Measurements from ENCODE around the gene GALNT2. TPM values are rescaled to one million over a fixed set of nuclear protein-coding genes. Genes with fewer than 3 reads are reported as not detected.

Gene GALNT2
- polyA plus RNA-seq, 1 of the 3 experiments (the other 2 are of a cell fraction), result 118 TPM

DNA sequence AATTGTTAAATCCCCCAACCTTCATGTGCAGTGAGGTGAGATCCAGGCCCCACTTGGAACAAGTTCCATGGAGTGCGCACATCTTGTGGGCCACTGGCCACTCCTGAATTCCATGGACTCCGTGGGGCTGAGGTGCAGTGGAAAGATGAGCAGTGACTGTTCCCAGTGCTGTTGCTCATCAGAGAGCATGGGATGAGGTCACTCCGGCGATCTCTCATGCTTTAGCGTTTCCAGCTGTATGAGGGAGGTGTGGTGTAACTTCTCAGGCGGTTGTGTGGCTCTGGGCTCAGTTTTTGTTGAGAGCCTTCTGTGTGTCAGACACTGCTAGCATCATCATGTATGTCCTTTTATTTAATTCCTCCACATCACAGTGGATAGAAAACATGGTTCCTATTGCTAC, 96.2 kb downstream of the GALNT2 start:
- Histone ChIP-seq H4K20me1 (ENCODE audit: insufficient read depth) (peaks cover 43% of the 10 kb centered on the region), H3K79me2 (ENCODE audit: insufficient read depth) (peaks cover 72% of the 10 kb centered on the region; the same call in 1 of the 2 replicates), H3K36me3 (replicated peaks in 1 of 2; ENCODE audit: control insufficient read depth in 1 of 2, insufficient read depth in 2 of 2, low read length in 1 of 2) (peaks cover 0 to 3% of the 10 kb centered on the region in 2 experiments), H3K4me2 (no peak overlapping the region), H3K9me2 (no peaks in the 10 kb centered on the region), H3K4me1 (ENCODE audit: control insufficient read depth in 1 of 2, insufficient read depth in 2 of 2, low read depth in 1 of 2, low read length in 1 of 2) (peaks cover 0 to 10% of the 10 kb centered on the region in 2 experiments; a peak in 1 of 4 replicates), H3K27me3 (ENCODE audit: insufficient read depth) (no peaks in the 10 kb centered on the region), H3K9me3 (no peaks in the 10 kb centered on the region), H3K9ac (no peak overlapping the region), H3K4me3 (ENCODE audit: low read depth in 2 of 2, low read length in 1 of 2) (no peak overlapping the region), H2AFZ (ENCODE audit: low read depth) (no peak overlapping the region), H3F3A (replicated peaks; ENCODE audit: insufficient read depth) (no peaks in the 10 kb centered on the region), H3K27ac (ENCODE audit: low read depth in 2 of 2, low read length in 1 of 2) (no peak overlapping the region)
- 87% methylated on average over 6 of the region's 6 CpGs for WGBS (ENCODE audit: low lambda C conversion rate)
- ChIA-PET POLR2A (no interaction called here), CTCF (interaction anchor here (1.1 to 1.3 kb wide), 2 partner anchors 49 to 502 kb away, joined by 3 to 7 read pairs; no protein-coding TSS in a partner anchor)
- DNase-seq, result no peak
- TF ChIP-seq, protein P1, sequence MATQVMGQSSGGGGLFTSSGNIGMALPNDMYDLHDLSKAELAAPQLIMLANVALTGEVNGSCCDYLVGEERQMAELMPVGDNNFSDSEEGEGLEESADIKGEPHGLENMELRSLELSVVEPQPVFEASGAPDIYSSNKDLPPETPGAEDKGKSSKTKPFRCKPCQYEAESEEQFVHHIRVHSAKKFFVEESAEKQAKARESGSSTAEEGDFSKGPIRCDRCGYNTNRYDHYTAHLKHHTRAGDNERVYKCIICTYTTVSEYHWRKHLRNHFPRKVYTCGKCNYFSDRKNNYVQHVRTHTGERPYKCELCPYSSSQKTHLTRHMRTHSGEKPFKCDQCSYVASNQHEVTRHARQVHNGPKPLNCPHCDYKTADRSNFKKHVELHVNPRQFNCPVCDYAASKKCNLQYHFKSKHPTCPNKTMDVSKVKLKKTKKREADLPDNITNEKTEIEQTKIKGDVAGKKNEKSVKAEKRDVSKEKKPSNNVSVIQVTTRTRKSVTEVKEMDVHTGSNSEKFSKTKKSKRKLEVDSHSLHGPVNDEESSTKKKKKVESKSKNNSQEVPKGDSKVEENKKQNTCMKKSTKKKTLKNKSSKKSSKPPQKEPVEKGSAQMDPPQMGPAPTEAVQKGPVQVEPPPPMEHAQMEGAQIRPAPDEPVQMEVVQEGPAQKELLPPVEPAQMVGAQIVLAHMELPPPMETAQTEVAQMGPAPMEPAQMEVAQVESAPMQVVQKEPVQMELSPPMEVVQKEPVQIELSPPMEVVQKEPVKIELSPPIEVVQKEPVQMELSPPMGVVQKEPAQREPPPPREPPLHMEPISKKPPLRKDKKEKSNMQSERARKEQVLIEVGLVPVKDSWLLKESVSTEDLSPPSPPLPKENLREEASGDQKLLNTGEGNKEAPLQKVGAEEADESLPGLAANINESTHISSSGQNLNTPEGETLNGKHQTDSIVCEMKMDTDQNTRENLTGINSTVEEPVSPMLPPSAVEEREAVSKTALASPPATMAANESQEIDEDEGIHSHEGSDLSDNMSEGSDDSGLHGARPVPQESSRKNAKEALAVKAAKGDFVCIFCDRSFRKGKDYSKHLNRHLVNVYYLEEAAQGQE (IDR thresholded peaks at IDR 0.05; ENCODE audit: low read depth, low read length), result no peak
- no peak for TF ChIP-seq CHD2 (IDR thresholded peaks at IDR 0.05; ENCODE audit: low read length, partially characterized antibody)

DNA sequence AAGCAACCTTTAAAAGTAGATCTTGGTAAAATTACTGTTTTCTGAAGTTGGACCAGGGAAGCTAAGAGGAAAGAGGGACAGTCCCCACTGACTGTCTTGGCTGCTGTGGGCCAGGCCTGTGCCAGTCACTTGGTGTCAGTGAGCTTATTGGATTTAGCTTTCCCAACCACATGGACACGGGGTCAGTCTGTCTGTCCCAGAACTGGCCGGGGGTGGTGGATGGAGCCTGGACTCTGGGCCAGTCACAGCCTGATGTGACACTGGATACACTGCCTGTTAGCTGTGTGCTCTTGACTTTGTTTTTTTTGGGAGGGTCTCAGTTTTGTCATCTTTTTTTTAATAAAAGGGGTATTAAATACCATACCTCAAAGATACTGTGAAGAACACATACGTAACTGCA, 96.7 kb downstream of the GALNT2 start:
- H3K27ac ChIP-seq (ENCODE audit: low read depth in 2 of 2, low read length in 1 of 2), result no peak overlapping the region
- no peaks in the 10 kb centered on the region for H3F3A ChIP-seq (replicated peaks; ENCODE audit: insufficient read depth)
- no peaks in the 10 kb centered on the region for H3K9me3 ChIP-seq
- H3K27me3 ChIP-seq (ENCODE audit: insufficient read depth), result no peaks in the 10 kb centered on the region
- H3K9ac ChIP-seq, result no peak overlapping the region
- peaks cover 0 to 5% of the 10 kb centered on the region in 2 experiments; a peak in 1 of 4 replicates for H3K4me1 ChIP-seq (ENCODE audit: control insufficient read depth in 1 of 2, insufficient read depth in 2 of 2, low read depth in 1 of 2, low read length in 1 of 2)
- WGBS (ENCODE audit: low lambda C conversion rate), result 100% methylated on average over 3 of the region's 3 CpGs
- H2AFZ ChIP-seq (ENCODE audit: low read depth), result no peak overlapping the region
- ChIA-PET POLR2A (no interaction called here), CTCF (interaction anchor here (1.1 to 1.3 kb wide), 2 partner anchors 50 to 503 kb away, joined by 3 to 7 read pairs; no protein-coding TSS in a partner anchor)
- H3K79me2 ChIP-seq (ENCODE audit: insufficient read depth), result peaks cover 76% of the 10 kb centered on the region; the same call in 1 of the 2 replicates
- DNase-seq, result no peak
- H3K36me3 ChIP-seq (replicated peaks in 1 of 2; ENCODE audit: control insufficient read depth in 1 of 2, insufficient read depth in 2 of 2, low read length in 1 of 2), result peaks cover 0 to 3% of the 10 kb centered on the region in 2 experiments
- H4K20me1 ChIP-seq (ENCODE audit: insufficient read depth), result peaks cover 46% of the 10 kb centered on the region
- H3K4me2 ChIP-seq, result no peak overlapping the region
- no peak overlapping the region for H3K4me3 ChIP-seq (ENCODE audit: low read depth in 2 of 2, low read length in 1 of 2)
- no peaks in the 10 kb centered on the region for H3K9me2 ChIP-seq
- no peak for TF ChIP-seq GABPA (IDR thresholded peaks at IDR 0.05; ENCODE audit: low read depth)
- TF ChIP-seq, protein P2, sequence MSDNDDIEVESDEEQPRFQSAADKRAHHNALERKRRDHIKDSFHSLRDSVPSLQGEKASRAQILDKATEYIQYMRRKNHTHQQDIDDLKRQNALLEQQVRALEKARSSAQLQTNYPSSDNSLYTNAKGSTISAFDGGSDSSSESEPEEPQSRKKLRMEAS (IDR thresholded peaks at IDR 0.05; ENCODE audit: low read depth), result no peak
- no peak for TF ChIP-seq YY1 (IDR thresholded peaks at IDR 0.05; ENCODE audit: low read depth)
- TF ChIP-seq SIN3A (IDR thresholded peaks at IDR 0.05; ENCODE audit: borderline replicate concordance, low read depth, low read length), result no peak
- TF ChIP-seq, protein P3, sequence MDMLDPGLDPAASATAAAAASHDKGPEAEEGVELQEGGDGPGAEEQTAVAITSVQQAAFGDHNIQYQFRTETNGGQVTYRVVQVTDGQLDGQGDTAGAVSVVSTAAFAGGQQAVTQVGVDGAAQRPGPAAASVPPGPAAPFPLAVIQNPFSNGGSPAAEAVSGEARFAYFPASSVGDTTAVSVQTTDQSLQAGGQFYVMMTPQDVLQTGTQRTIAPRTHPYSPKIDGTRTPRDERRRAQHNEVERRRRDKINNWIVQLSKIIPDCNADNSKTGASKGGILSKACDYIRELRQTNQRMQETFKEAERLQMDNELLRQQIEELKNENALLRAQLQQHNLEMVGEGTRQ (IDR thresholded peaks at IDR 0.05; ENCODE audit: borderline replicate concordance, low read depth, low read length), result no peak
- no peak for TF ChIP-seq TCF12 (IDR thresholded peaks at IDR 0.05)
- TF ChIP-seq RCOR1 (IDR thresholded peaks at IDR 0.05; ENCODE audit: low read length), result no peak
- no peak for TF ChIP-seq EZH2phosphoT487 (IDR thresholded peaks at IDR 0.05; ENCODE audit: borderline replicate concordance, low read depth)
- TF ChIP-seq NFIC (IDR thresholded peaks at IDR 0.05; ENCODE audit: borderline replicate concordance), result no peak
- no peak for TF ChIP-seq CHD2 (IDR thresholded peaks at IDR 0.05; ENCODE audit: low read length, partially characterized antibody)
- TF ChIP-seq, protein P4, sequence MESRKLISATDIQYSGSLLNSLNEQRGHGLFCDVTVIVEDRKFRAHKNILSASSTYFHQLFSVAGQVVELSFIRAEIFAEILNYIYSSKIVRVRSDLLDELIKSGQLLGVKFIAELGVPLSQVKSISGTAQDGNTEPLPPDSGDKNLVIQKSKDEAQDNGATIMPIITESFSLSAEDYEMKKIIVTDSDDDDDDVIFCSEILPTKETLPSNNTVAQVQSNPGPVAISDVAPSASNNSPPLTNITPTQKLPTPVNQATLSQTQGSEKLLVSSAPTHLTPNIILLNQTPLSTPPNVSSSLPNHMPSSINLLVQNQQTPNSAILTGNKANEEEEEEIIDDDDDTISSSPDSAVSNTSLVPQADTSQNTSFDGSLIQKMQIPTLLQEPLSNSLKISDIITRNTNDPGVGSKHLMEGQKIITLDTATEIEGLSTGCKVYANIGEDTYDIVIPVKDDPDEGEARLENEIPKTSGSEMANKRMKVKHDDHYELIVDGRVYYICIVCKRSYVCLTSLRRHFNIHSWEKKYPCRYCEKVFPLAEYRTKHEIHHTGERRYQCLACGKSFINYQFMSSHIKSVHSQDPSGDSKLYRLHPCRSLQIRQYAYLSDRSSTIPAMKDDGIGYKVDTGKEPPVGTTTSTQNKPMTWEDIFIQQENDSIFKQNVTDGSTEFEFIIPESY (IDR thresholded peaks at IDR 0.05; ENCODE audit: borderline replicate concordance, low read depth), result no peak
- no peak for TF ChIP-seq RXRA (IDR thresholded peaks at IDR 0.05; ENCODE audit: borderline replicate concordance, low read depth)
- no peak for TF ChIP-seq MXI1 (IDR thresholded peaks at IDR 0.05; ENCODE audit: low read depth, low read length)
- TF ChIP-seq, protein P5, sequence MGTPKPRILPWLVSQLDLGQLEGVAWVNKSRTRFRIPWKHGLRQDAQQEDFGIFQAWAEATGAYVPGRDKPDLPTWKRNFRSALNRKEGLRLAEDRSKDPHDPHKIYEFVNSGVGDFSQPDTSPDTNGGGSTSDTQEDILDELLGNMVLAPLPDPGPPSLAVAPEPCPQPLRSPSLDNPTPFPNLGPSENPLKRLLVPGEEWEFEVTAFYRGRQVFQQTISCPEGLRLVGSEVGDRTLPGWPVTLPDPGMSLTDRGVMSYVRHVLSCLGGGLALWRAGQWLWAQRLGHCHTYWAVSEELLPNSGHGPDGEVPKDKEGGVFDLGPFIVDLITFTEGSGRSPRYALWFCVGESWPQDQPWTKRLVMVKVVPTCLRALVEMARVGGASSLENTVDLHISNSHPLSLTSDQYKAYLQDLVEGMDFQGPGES (IDR thresholded peaks at IDR 0.05; ENCODE audit: low read depth, low read length), result no peak
- TF ChIP-seq EP300 (IDR thresholded peaks at IDR 0.05; ENCODE audit: borderline replicate concordance in 1 of 2, low read depth in 1 of 2, low read length in 1 of 2), result no peak
- TF ChIP-seq SMC3 (IDR thresholded peaks at IDR 0.05; ENCODE audit: low read depth, low read length), result no peak
- TF ChIP-seq POLR2AphosphoS5 (IDR thresholded peaks at IDR 0.05; ENCODE audit: low read depth, low read length), result no peak
